ENCODE data around the gene ADAMTS1. TPM values are rescaled to one million over a fixed set of nuclear protein-coding genes. Genes with fewer than 3 reads are reported as not detected.

Gene ADAMTS1
- total RNA-seq, 1 donor from 2014 or later, result 67.5 TPM

DNA sequence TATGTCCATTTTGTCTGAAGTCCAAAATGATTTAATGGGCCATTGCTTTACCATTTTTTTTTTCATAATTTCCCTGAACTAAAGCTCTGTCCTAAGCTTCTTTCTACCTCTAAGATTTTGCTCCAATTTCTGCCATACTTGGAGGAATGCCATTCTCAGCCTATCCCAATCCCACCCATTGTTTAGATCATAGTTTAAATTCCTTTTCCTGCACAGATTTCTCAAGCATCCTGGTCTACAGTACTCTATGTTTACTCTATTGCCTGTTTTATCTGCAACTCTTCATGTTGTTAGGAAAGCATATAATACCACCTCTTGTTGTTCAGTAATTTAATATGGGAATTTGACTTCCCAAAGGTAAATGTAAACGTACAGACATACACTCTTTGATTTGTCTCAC is 30.8 kb downstream of the ADAMTS1 start:
- Mint-ChIP-seq H3K4me1 (ENCODE audit: unreplicated experiment) (peaks cover 5% of the 10 kb centered on the region), H3K36me3 (ENCODE audit: low read depth, unreplicated experiment) (no peaks in the 10 kb centered on the region), H3K27ac (ENCODE audit: unreplicated experiment) (no peak overlapping the region), H3K4me3 (ENCODE audit: unreplicated experiment) (no peak overlapping the region), H3K27me3 (ENCODE audit: unreplicated experiment) (peaks cover 2% of the 10 kb centered on the region), H3K9me3 (ENCODE audit: unreplicated experiment) (no peaks in the 10 kb centered on the region)
- TF ChIP-seq, protein P1, sequence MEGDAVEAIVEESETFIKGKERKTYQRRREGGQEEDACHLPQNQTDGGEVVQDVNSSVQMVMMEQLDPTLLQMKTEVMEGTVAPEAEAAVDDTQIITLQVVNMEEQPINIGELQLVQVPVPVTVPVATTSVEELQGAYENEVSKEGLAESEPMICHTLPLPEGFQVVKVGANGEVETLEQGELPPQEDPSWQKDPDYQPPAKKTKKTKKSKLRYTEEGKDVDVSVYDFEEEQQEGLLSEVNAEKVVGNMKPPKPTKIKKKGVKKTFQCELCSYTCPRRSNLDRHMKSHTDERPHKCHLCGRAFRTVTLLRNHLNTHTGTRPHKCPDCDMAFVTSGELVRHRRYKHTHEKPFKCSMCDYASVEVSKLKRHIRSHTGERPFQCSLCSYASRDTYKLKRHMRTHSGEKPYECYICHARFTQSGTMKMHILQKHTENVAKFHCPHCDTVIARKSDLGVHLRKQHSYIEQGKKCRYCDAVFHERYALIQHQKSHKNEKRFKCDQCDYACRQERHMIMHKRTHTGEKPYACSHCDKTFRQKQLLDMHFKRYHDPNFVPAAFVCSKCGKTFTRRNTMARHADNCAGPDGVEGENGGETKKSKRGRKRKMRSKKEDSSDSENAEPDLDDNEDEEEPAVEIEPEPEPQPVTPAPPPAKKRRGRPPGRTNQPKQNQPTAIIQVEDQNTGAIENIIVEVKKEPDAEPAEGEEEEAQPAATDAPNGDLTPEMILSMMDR (IDR thresholded peaks at IDR 0.05; ENCODE audit: unreplicated experiment), result no peak
- DNase-seq (ENCODE audit: low spot score), result no peak

DNA sequence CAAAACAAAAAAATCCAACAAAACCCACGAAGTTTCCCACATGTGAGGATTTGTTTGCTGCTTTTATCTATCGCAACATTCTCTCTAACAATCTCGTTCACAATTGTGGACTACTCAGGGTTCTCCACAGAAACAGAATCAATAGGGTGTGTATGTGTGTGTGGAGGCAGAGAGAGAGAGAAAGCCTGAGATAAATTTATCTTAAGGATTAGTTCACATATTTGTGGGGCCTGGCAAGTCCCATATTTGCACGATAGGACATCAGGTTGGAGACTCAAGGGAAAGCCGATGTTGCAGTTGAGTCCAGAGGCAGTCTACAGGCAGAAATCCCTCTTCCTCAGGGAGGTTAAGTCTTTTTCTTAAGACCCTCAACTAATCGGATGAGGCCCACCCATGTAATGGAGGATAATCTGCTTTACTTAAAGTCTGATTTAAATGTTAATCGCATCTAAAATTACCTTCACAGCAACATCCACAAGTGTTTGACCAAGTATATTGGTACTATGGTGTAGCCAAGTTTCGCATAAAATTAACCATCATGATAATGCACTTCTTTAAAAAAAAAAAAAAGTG is 31.7 kb downstream of the ADAMTS1 start:
- H3K27ac Mint-ChIP-seq (ENCODE audit: unreplicated experiment), result no peak overlapping the region
- peaks cover 5% of the 10 kb centered on the region for H3K4me1 Mint-ChIP-seq (ENCODE audit: unreplicated experiment)
- H3K9me3 Mint-ChIP-seq (ENCODE audit: unreplicated experiment), result no peaks in the 10 kb centered on the region
- H3K27me3 Mint-ChIP-seq (ENCODE audit: unreplicated experiment), result peaks cover 2% of the 10 kb centered on the region
- no peak for DNase-seq (ENCODE audit: low spot score)
- H3K4me3 Mint-ChIP-seq (ENCODE audit: unreplicated experiment), result no peak overlapping the region
- H3K36me3 Mint-ChIP-seq (ENCODE audit: low read depth, unreplicated experiment), result no peaks in the 10 kb centered on the region
- TF ChIP-seq, protein P1 (IDR thresholded peaks at IDR 0.05; ENCODE audit: unreplicated experiment), result no peak

DNA sequence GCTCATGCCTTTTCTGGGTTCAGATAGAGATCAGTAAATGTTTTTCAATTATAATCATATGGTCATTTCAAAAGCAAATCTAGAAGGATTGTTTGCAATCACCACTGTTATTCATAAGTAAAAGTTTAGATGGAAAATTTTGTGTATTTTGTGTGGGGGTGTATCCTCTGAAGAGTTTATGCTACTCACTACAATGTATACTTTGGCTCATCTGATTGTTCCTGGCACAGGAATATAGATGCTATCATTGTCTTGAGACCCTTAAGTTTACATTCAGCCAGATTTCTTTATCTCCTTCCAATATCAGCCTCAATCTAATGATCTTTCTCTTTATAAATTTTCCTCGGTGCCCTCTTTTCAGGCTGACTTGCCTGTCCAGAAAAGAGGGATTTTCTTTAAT is 33.0 kb downstream of the ADAMTS1 start:
- Mint-ChIP-seq H3K4me1 (ENCODE audit: unreplicated experiment) (peaks cover 5% of the 10 kb centered on the region), H3K27me3 (ENCODE audit: unreplicated experiment) (peaks cover 2% of the 10 kb centered on the region), H3K27ac (ENCODE audit: unreplicated experiment) (no peak overlapping the region), H3K36me3 (ENCODE audit: low read depth, unreplicated experiment) (no peaks in the 10 kb centered on the region), H3K4me3 (ENCODE audit: unreplicated experiment) (no peak overlapping the region), H3K9me3 (ENCODE audit: unreplicated experiment) (no peaks in the 10 kb centered on the region)
- TF ChIP-seq, protein P1 (IDR thresholded peaks at IDR 0.05; ENCODE audit: unreplicated experiment), result no peak
- DNase-seq (ENCODE audit: low spot score), result no peak

DNA sequence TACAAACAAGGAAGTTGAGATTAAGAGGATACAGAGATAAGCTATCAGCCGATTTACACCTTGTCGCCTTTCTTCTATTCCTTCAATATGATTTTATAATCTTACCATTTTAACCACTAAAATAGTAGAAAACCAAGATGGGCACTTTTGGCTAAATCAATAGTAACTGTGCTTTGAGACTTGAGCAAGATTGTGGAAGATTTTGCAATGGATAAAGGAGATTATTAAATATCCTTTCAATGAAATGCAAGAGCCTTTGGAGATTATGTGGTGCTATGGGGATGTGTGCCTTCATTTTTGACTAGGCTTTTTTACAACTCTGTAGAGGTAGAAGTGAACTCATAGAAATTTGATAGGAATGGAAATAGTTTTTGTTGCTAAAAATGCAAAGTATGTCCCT is 33.7 kb downstream of the ADAMTS1 start:
- no peak overlapping the region for H3K4me3 Mint-ChIP-seq (ENCODE audit: unreplicated experiment)
- TF ChIP-seq, protein P1 (IDR thresholded peaks at IDR 0.05; ENCODE audit: unreplicated experiment), result no peak
- H3K36me3 Mint-ChIP-seq (ENCODE audit: low read depth, unreplicated experiment), result no peaks in the 10 kb centered on the region
- no peak overlapping the region for H3K27ac Mint-ChIP-seq (ENCODE audit: unreplicated experiment)
- DNase-seq (ENCODE audit: low spot score), result no peak
- H3K9me3 Mint-ChIP-seq (ENCODE audit: unreplicated experiment), result no peaks in the 10 kb centered on the region
- peaks cover 8% of the 10 kb centered on the region for H3K4me1 Mint-ChIP-seq (ENCODE audit: unreplicated experiment)
- peaks cover 2% of the 10 kb centered on the region for H3K27me3 Mint-ChIP-seq (ENCODE audit: unreplicated experiment)

DNA sequence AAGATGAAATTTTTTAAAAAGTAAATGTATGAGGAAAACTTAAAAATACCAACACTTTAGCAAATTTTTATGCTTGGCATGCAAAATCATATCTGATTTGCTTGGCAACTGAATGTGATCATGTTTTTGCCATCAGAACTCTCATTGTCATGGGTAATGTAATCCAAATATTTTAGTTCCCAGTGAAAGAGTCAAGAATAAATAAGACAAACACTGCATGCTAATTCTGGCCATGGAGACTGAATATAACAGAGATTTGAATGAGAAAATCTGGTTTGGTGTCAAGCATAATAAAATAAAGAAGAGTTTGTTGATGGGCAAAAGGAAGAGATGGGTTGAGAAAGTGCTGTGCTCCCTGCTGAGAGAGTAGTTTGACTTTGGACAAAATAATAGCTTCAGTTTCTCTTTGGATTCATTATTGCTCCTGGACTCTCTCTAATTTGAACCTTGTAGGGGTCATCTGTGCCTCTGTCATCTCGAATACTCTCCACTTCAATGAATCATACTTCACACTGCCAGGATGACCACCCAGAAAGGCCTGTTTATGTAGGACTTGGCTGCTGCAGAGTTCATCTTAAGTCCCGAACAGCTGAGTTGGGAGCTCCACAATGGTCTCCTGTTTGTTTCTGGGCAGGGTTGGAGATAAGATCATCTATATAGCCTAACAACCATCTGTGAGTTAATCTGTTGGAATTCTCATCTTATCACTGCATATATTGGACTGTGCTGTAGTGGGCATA is 34.4 kb downstream of the ADAMTS1 start:
- no peak for DNase-seq (ENCODE audit: low spot score)
- no peak overlapping the region for H3K27ac Mint-ChIP-seq (ENCODE audit: unreplicated experiment)
- H3K4me3 Mint-ChIP-seq (ENCODE audit: unreplicated experiment), result no peak overlapping the region
- no peaks in the 10 kb centered on the region for H3K36me3 Mint-ChIP-seq (ENCODE audit: low read depth, unreplicated experiment)
- peaks cover 8% of the 10 kb centered on the region for H3K4me1 Mint-ChIP-seq (ENCODE audit: unreplicated experiment)
- TF ChIP-seq, protein P1 (IDR thresholded peaks at IDR 0.05; ENCODE audit: unreplicated experiment), result no peak
- H3K27me3 Mint-ChIP-seq (ENCODE audit: unreplicated experiment), result peaks cover 2% of the 10 kb centered on the region
- H3K9me3 Mint-ChIP-seq (ENCODE audit: unreplicated experiment), result no peaks in the 10 kb centered on the region

All from endothelial cell (in vitro differentiated cells).